Panc1 (cell line): Measurements from ENCODE around the gene VASN. TPM values are rescaled to one million over a fixed set of nuclear protein-coding genes. Genes with fewer than 3 reads are reported as not detected.
A peak's percentile ranks its signal among the peaks of the same experiment; 100 is the strongest.

ENCODE experiments used
- ATAC-seq: fragments of 200-7000 bp; cut with Tn5 transposase; 2 replicates; pipeline ENCODE4 v1.9.1; 2020; ENCODE audit warnings: mild to moderate bottlenecking, moderate library complexity
- BruUV-seq: library from RNA; stranded (reverse); fragments of 400-500 nt; replicated peaks from 2 replicates; lab custom pipeline; 2021; lab: Mats Ljungman, UMichigan
- CTCF ChIA-PET: fragments of 300-600 bp; sonication (Branson Sonifier 250); formaldehyde crosslinking; loops from one replicate; lab custom pipeline; 2022; ENCODE audit warnings: antibody characterized with exemption; lab: Charles Lee
- POLR2A ChIA-PET: fragments of 300-600 bp; sonication (Branson Sonifier 250); formaldehyde crosslinking; loops from one replicate; lab custom pipeline; 2022; ENCODE audit warnings: antibody characterized with exemption; lab: Charles Lee
- DNase-seq: peaks from one replicate; pipeline ENCODE4 v3.0.0-alpha.2; 2010; ENCODE audit warnings: low read depth, low spot score
- H3K27ac ChIP-seq: 2 replicates; pipeline ENCODE4 v1.5.1; 2011; ENCODE audit warnings: mild to moderate bottlenecking, low read length, inconsistent platforms
- H3K27me3 ChIP-seq: fragments of 200-500 bp; sonication (Bioruptor generic); 2 replicates; pipeline ENCODE4 v1.6.0; 2014; ENCODE audit warnings: low read length, inconsistent platforms; ENCODE audit not compliant: control insufficient read depth, insufficient read depth
- H3K36me3 ChIP-seq: fragments of 200-500 bp; sonication (Bioruptor generic); 2 replicates; pipeline ENCODE4 v1.5.1; 2014; ENCODE audit warnings: inconsistent platforms, mild to moderate bottlenecking, low read length, moderate library complexity; ENCODE audit not compliant: control insufficient read depth, insufficient read depth
- H3K4me1 ChIP-seq: 2 replicates; pipeline ENCODE4 v1.5.1; 2011; ENCODE audit warnings: inconsistent platforms, mild to moderate bottlenecking, low read length, moderate library complexity; ENCODE audit not compliant: control insufficient read depth, insufficient read depth
- H3K4me3 ChIP-seq, 2 experiments: 2 replicates each; pipeline ENCODE4 v1.5.1; 2011 to 2012; ENCODE audit warnings: low read depth in 2 of 2, low read length in 2 of 2, mild to moderate bottlenecking in 2 of 2, inconsistent platforms in 1 of 2, moderate library complexity in 1 of 2
- H3K9me3 ChIP-seq: fragments of 200-500 bp; sonication (Bioruptor generic); 2 replicates; pipeline ENCODE4 v1.5.1; 2014; ENCODE audit warnings: low read depth, mild to moderate bottlenecking, inconsistent platforms, low read length, moderate library complexity; ENCODE audit not compliant: control insufficient read depth, insufficient read depth
- POLR2AphosphoS5 ChIP-seq: IDR thresholded peaks from 2 replicates; pipeline ENCODE4 v1.6.1; 2012; ENCODE audit warnings: mild to moderate bottlenecking, low read depth, low read length, moderate library complexity
- REST ChIP-seq, 2 experiments: IDR thresholded peaks; 2 replicates each; pipeline ENCODE4 v1.6.1; 2011 to 2012; ENCODE audit warnings: low read depth in 2 of 2, control low read depth in 1 of 2, low read length in 1 of 2, mild to moderate bottlenecking in 1 of 2, moderate library complexity in 1 of 2; ENCODE audit not compliant: insufficient read depth in 1 of 2
- SIN3A ChIP-seq: IDR thresholded peaks from 2 replicates; pipeline ENCODE4 v1.6.1; 2012; ENCODE audit warnings: low read depth, mild to moderate bottlenecking, low read length, moderate library complexity, borderline replicate concordance; ENCODE audit not compliant: insufficient read depth
- TCF7L2 ChIP-seq: IDR thresholded peaks from 2 replicates; pipeline ENCODE4 v1.6.1; 2011; ENCODE audit warnings: mild to moderate bottlenecking, low read depth, low read length, inconsistent platforms
- in situ Hi-C: cut with HindIII; loops from 2 replicates; pipeline ENCODE4 v1.10.0; 2016; ENCODE audit warnings: low sequenced_read_pairs, low pct_unique_long_range_greater_than_20kb
- intact Hi-C: fragments of 100-400 bp; cut with micrococcal nuclease; formaldehyde crosslinking; loops from one replicate; pipeline ENCODE4 v1.10.0; 2022; ENCODE audit not compliant: unreplicated experiment
- total RNA-seq: library from RNA; stranded (reverse); gene quantifications from one replicate; pipeline ENCODE4 v1.2.1, GENCODE V29; 2021; ENCODE audit not compliant: unreplicated experiment
- TF ChIP-seq, protein P1 (sequence below): fragments of 450-650 bp; IDR thresholded peaks from 2 replicates; pipeline ENCODE4 v1.5.1; 2017; ENCODE audit warnings: mild to moderate bottlenecking

The VASN gene
- total RNA-seq, 1 experiment from 2014 or later, result 33.5 TPM

DNA sequence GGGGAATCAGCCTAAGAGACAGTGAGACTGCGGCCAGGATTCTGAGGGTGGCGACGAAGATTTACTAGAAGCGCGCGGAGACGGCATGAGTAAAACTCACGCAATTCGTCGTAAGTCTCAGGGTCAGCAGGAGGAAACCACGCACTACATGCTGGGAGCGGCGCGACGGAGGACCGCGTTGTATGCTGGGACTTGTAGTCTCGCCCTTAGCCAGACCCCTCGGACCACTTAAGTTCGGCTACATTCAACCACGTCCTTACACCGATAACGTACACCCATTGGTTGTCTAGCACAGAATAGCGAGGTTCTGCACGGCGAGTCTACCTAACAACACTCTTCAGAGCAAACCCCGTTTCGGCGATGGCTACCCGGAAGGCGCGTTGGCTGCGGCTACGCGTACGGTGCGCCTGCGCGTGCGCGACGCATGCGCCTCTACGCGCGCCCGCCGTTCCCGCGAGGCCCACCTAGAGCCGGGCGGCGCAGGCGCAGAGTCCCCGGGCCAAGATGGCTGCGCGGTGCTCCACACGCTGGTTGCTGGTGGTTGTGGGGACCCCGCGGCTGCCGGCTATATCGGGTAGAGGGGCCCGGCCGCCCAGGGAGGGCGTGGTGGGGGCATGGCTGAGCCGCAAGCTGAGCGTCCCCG lies 53.9 kb downstream of the VASN start, which contains the start of gene DNAJA3:
Gene DNAJA3 (plus strand): TSS at position 491 of the 643 bp plus-strand sequence. CDS start 14 bp downstream, at position 505.
- in situ Hi-C loops, result no loop called here
- no peaks in the 10 kb centered on the region for H3K27me3 ChIP-seq
- peak; percentile 97 for ATAC-seq
- TSS peak; percentile 97 for BruUV-seq
- peaks cover 17% of the 10 kb centered on the region for H3K4me1 ChIP-seq
- H3K36me3 ChIP-seq, result no peaks in the 10 kb centered on the region
- intact Hi-C loops, result no loop called here
- TF ChIP-seq TCF7L2 (no peak), POLR2AphosphoS5 (peak; percentile 95), REST (IDR thresholded peaks at IDR 0.05; ENCODE audit: insufficient read depth in 1 of 2, low read depth in 2 of 2, low read length in 1 of 2) (peak in 1 of 2 experiments; percentile 46; a peak in 1 of 4 replicates), SIN3A (peak; percentile 87; the same call in 1 of the 2 replicates)
- H3K27ac ChIP-seq, result peak within 1 kb of the TSS; percentile 92
- ChIA-PET POLR2A (no interaction called here), CTCF (no interaction called here)
- no peaks in the 10 kb centered on the region for H3K9me3 ChIP-seq
- H3K4me3 ChIP-seq, result peak within 1 kb of the TSS; percentile 91 to 94
- DNase-seq, result peak; percentile 95

GRCh38 chr16:4426021-4426684 lies 54.5 kb downstream of the VASN start:
- POLR2A ChIA-PET, result no interaction called here
- intact Hi-C loops, result no loop called here
- CTCF ChIA-PET, result no interaction called here

More at GRCh38 chr16:4426021-4426684, 54.5 kb downstream of the VASN start:
- no peak for TF ChIP-seq REST (IDR thresholded peaks at IDR 0.05; ENCODE audit: insufficient read depth in 1 of 2, low read depth in 2 of 2, low read length in 1 of 2)
- TF ChIP-seq TCF7L2, result no peak
- no peak for TF ChIP-seq POLR2AphosphoS5
- TF ChIP-seq, protein P1, sequence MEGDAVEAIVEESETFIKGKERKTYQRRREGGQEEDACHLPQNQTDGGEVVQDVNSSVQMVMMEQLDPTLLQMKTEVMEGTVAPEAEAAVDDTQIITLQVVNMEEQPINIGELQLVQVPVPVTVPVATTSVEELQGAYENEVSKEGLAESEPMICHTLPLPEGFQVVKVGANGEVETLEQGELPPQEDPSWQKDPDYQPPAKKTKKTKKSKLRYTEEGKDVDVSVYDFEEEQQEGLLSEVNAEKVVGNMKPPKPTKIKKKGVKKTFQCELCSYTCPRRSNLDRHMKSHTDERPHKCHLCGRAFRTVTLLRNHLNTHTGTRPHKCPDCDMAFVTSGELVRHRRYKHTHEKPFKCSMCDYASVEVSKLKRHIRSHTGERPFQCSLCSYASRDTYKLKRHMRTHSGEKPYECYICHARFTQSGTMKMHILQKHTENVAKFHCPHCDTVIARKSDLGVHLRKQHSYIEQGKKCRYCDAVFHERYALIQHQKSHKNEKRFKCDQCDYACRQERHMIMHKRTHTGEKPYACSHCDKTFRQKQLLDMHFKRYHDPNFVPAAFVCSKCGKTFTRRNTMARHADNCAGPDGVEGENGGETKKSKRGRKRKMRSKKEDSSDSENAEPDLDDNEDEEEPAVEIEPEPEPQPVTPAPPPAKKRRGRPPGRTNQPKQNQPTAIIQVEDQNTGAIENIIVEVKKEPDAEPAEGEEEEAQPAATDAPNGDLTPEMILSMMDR, result no peak
- no peak; the same call in 1 of the 2 replicates for TF ChIP-seq SIN3A
- Histone ChIP-seq H3K27ac (peak overlapping the region; percentile 92), H3K4me3 (peak overlapping the region; percentile 91 to 94), H3K27me3 (no peaks in the 10 kb centered on the region), H3K4me1 (peaks cover 17% of the 10 kb centered on the region), H3K36me3 (no peaks in the 10 kb centered on the region), H3K9me3 (no peaks in the 10 kb centered on the region)
- BruUV-seq, result no TSS peak
- peak; percentile 64 for ATAC-seq
- in situ Hi-C loops, result no loop called here
- DNase-seq, result no peak
